H1 (cell line): Measurements from ENCODE around the gene SEMA3A.

Experiments used
- CEBPB ChIP-seq: IDR thresholded peaks from 2 replicates; pipeline ENCODE4 v1.6.1; 2012; ENCODE audit warnings: low read depth, low read length
- EP300 ChIP-seq, 2 experiments: IDR thresholded peaks; 1 replicate in 1 of 2; 2 replicates in 1 of 2; pipeline ENCODE4 v1.6.1; 2011 to 2012; ENCODE audit warnings: low read depth in 2 of 2, low read length in 2 of 2, mild to moderate bottlenecking in 2 of 2, borderline replicate concordance in 1 of 2, inconsistent platforms in 1 of 2, moderate library complexity in 1 of 2
- EZH2 ChIP-seq: fragments of 200-600 bp; sonication (generic); IDR thresholded peaks from 2 replicates; pipeline ENCODE4 v1.7.1; 2012; ENCODE audit warnings: low read depth, mild to moderate bottlenecking, moderate library complexity, low read length, inconsistent platforms; ENCODE audit not compliant: severe bottlenecking
- POLR2A ChIP-seq, 2 experiments: IDR thresholded peaks; 1 replicate in 1 of 2; 2 replicates in 1 of 2; pipeline ENCODE4 v1.6.1; 2011; ENCODE audit warnings: low read depth in 2 of 2, low read length in 2 of 2, mild to moderate bottlenecking in 2 of 2; ENCODE audit errors: control extremely low read depth in 1 of 2
- RBBP5 ChIP-seq: IDR thresholded peaks from 2 replicates; pipeline ENCODE4 v1.7.1; 2012; ENCODE audit warnings: low read depth, mild to moderate bottlenecking, inconsistent platforms, low read length, moderate library complexity, borderline replicate concordance
- TBP ChIP-seq: IDR thresholded peaks from 2 replicates; pipeline ENCODE4 v1.6.1; 2011; ENCODE audit warnings: low read depth, low read length, improper control_type of control experiment
- TF ChIP-seq, protein P1 (sequence below), 3 experiments: IDR thresholded peaks; 1 replicate in 2 of 3; 2 replicates in 1 of 3; pipeline versions ENCODE4 v1.5.1 to v1.6.1; 2011; ENCODE audit warnings: low read length in 3 of 3, mild to moderate bottlenecking in 3 of 3, inconsistent platforms in 2 of 3, low read depth in 1 of 3, moderate library complexity in 1 of 3; ENCODE audit not compliant: insufficient read depth in 1 of 3; ENCODE audit errors: control extremely low read depth in 1 of 3

DNA sequence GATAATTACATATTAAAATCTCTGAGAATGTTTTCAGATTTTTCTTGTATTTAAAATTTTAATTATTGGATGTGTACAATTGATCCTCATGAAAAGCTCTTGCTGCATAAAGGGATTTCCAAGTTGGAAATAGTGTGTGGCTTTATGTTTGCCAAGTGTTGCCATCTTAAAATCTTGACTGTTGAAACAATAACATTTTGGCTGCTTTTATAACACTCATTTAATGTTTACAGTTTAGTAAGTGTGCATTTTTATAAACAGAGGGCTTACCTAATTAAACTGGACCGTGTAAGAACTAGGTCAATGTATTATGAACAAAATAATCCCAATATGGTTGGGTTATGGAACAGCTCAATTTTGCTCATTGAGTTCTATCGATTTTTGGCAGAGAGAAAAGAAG, 23.9 kb downstream of the SEMA3A start:
- no peak for TF ChIP-seq CEBPB
- TF ChIP-seq EP300 (IDR thresholded peaks at IDR 0.05; ENCODE audit: borderline replicate concordance in 1 of 2, low read depth in 2 of 2, low read length in 2 of 2): no peak
- TF ChIP-seq, protein P1, sequence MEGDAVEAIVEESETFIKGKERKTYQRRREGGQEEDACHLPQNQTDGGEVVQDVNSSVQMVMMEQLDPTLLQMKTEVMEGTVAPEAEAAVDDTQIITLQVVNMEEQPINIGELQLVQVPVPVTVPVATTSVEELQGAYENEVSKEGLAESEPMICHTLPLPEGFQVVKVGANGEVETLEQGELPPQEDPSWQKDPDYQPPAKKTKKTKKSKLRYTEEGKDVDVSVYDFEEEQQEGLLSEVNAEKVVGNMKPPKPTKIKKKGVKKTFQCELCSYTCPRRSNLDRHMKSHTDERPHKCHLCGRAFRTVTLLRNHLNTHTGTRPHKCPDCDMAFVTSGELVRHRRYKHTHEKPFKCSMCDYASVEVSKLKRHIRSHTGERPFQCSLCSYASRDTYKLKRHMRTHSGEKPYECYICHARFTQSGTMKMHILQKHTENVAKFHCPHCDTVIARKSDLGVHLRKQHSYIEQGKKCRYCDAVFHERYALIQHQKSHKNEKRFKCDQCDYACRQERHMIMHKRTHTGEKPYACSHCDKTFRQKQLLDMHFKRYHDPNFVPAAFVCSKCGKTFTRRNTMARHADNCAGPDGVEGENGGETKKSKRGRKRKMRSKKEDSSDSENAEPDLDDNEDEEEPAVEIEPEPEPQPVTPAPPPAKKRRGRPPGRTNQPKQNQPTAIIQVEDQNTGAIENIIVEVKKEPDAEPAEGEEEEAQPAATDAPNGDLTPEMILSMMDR (IDR thresholded peaks at IDR 0.05; ENCODE audit: control extremely low read depth in 1 of 3, insufficient read depth in 1 of 3, low read depth in 1 of 3, low read length in 3 of 3): no peak
- no peak for TF ChIP-seq EZH2
- TF ChIP-seq TBP: no peak
- TF ChIP-seq POLR2A (IDR thresholded peaks at IDR 0.05; ENCODE audit: control extremely low read depth in 1 of 2, low read depth in 2 of 2, low read length in 2 of 2): no peak
- no peak for TF ChIP-seq RBBP5
